ENCODE results near the gene TIMELESS. TPM values are rescaled to one million over a fixed set of nuclear protein-coding genes. Genes with fewer than 3 reads are reported as not detected.

The TIMELESS gene
- total RNA-seq, 1 experiment from 2014 or later: 48.6 TPM

GRCh38 chr12:56425193-56425592 is 24.0 kb downstream of the TIMELESS start:
- Mint-ChIP-seq H3K4me1 (ENCODE audit: low read depth, unreplicated experiment) (no peaks in the 10 kb centered on the region), H3K9me3 (ENCODE audit: low read depth, unreplicated experiment) (no peaks in the 10 kb centered on the region), H3K27me3 (ENCODE audit: unreplicated experiment) (no peaks in the 10 kb centered on the region), H3K36me3 (ENCODE audit: insufficient read depth, unreplicated experiment) (peaks cover 19% of the 10 kb centered on the region), H3K27ac (ENCODE audit: unreplicated experiment) (no peak overlapping the region), H3K4me3 (ENCODE audit: low read depth, unreplicated experiment) (no peak overlapping the region)
- no peak for DNase-seq
- no peak for TF ChIP-seq CTCF (IDR thresholded peaks at IDR 0.05; ENCODE audit: unreplicated experiment)
- BruUV-seq (replicated peaks): no TSS peak
- intact Hi-C loops (cut with micrococcal nuclease; ENCODE audit: unreplicated experiment): no loop called here
- CTCF ChIA-PET: interaction anchor here (0.5 to 0.7 kb wide), 2 partner anchors 170 to 592 kb away, joined by 3 to 9 read pairs; no protein-coding TSS in a partner anchor

- DNase-seq: no peak
- CTCF ChIA-PET: no interaction called here
- Mint-ChIP-seq H3K27me3 (ENCODE audit: unreplicated experiment) (no peaks in the 10 kb centered on the region), H3K9me3 (ENCODE audit: low read depth, unreplicated experiment) (no peaks in the 10 kb centered on the region), H3K4me1 (ENCODE audit: low read depth, unreplicated experiment) (no peaks in the 10 kb centered on the region), H3K36me3 (ENCODE audit: insufficient read depth, unreplicated experiment) (peaks cover 28% of the 10 kb centered on the region), H3K4me3 (ENCODE audit: low read depth, unreplicated experiment) (no peak overlapping the region), H3K27ac (ENCODE audit: unreplicated experiment) (no peak overlapping the region)
- intact Hi-C loops (cut with micrococcal nuclease; ENCODE audit: unreplicated experiment): no loop called here
- no peak for TF ChIP-seq CTCF (IDR thresholded peaks at IDR 0.05; ENCODE audit: unreplicated experiment)
- no TSS peak for BruUV-seq (replicated peaks)
Measured at GRCh38 chr12:56420411-56420810, 28.8 kb downstream of the TIMELESS start.

- CTCF ChIA-PET: no interaction called here
- TF ChIP-seq CTCF (IDR thresholded peaks at IDR 0.05; ENCODE audit: unreplicated experiment): no peak
- Mint-ChIP-seq H3K9me3 (ENCODE audit: low read depth, unreplicated experiment) (no peaks in the 10 kb centered on the region), H3K36me3 (ENCODE audit: insufficient read depth, unreplicated experiment) (peaks cover 28% of the 10 kb centered on the region), H3K4me3 (ENCODE audit: low read depth, unreplicated experiment) (no peak overlapping the region), H3K27me3 (ENCODE audit: unreplicated experiment) (no peaks in the 10 kb centered on the region), H3K27ac (ENCODE audit: unreplicated experiment) (no peak overlapping the region), H3K4me1 (ENCODE audit: low read depth, unreplicated experiment) (no peaks in the 10 kb centered on the region)
- no TSS peak for BruUV-seq (replicated peaks)
- no peak for DNase-seq
- intact Hi-C loops (cut with micrococcal nuclease; ENCODE audit: unreplicated experiment): no loop called here
Measured at GRCh38 chr12:56417739-56418138, 31.5 kb downstream of the TIMELESS start.

- peaks cover 27% of the 10 kb centered on the region for H3K36me3 Mint-ChIP-seq (ENCODE audit: insufficient read depth, unreplicated experiment)
- BruUV-seq (replicated peaks): no TSS peak
- no peak for DNase-seq
- intact Hi-C loops (cut with micrococcal nuclease; ENCODE audit: unreplicated experiment): no loop called here
- H3K4me3 Mint-ChIP-seq (ENCODE audit: low read depth, unreplicated experiment): no peak overlapping the region
- CTCF ChIA-PET: no interaction called here
- no peak overlapping the region for H3K27ac Mint-ChIP-seq (ENCODE audit: unreplicated experiment)
- no peak for TF ChIP-seq CTCF (IDR thresholded peaks at IDR 0.05; ENCODE audit: unreplicated experiment)
- no peaks in the 10 kb centered on the region for H3K9me3 Mint-ChIP-seq (ENCODE audit: low read depth, unreplicated experiment)
- no peaks in the 10 kb centered on the region for H3K4me1 Mint-ChIP-seq (ENCODE audit: low read depth, unreplicated experiment)
- no peaks in the 10 kb centered on the region for H3K27me3 Mint-ChIP-seq (ENCODE audit: unreplicated experiment)
Measured at GRCh38 chr12:56414401-56414800, 34.8 kb downstream of the TIMELESS start.

Data from Calu3 (cell line).